ENCODE data around the gene MIA. TPM values are rescaled to one million over a fixed set of nuclear protein-coding genes. Genes with fewer than 3 reads are reported as not detected.

The MIA gene
- total and polyA plus RNA-seq, 9 of the 15 experiments (the other 6 are each of a cell fraction or from before 2014, with no cell fraction given) = 0.21 TPM; not detected in 8

DNA sequence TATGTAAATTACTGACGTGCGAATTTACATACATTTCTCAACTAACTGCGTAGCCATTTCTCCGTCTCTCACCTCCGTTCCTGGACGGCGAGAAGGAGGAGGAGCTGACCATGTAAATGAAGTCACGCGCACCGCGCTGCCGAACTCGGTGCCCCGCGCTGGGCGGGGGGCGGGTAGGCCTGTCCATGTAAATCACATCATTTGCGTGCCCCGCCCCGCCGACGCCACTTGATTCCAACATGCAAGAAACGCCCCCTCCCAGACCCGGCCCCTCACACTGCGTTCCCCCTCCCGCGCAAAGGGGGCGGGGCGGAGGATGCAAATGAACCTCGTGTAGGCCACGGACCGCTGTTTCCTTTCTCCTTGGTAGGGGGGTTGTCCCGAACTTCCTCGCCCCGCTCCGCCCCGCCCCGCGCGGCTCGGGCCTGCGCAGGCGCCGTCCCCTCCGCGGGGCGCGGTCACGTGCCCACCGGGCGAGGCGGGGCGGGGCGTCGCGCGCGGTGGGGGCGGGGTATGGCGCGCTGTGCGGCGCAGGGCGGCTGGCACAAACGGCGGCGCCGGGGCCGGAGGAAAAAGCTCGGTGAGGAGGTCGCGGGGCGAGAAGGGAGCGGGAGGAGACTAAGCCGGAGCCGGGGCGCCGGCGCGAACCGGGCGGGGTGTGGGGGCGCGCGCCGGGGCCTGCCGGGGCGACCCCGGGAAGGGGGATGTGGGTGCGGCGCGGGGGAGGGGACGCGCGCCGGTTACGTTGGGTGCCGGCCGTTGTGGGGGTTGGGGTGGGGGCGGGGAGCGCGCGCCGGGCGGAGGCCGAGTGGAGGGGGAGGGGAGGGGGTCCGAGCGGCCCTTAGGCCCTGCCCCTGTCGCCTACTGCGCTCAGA is 23.6 kb downstream of the MIA start, which contains the start of gene EGLN2 (continued):
- TF ChIP-seq RBM22 (IDR thresholded peaks at IDR 0.05; ENCODE audit: low read depth, low read length, poor library complexity, severe bottlenecking) = no peak
- no peak for TF ChIP-seq ZNF232 (CRISPR knock-in tag; IDR thresholded peaks at IDR 0.05)
- TF ChIP-seq SRSF3 (IDR thresholded peaks at IDR 0.05; ENCODE audit: insufficient read depth, low read length) = no peak
- no peak for TF ChIP-seq EP400 (IDR thresholded peaks at IDR 0.05)
- TF ChIP-seq FOSL1 (tag; conservative IDR thresholded peaks at IDR 0.05) = no peak
- no peak for TF ChIP-seq PURB (CRISPR knock-in tag; IDR thresholded peaks at IDR 0.05; ENCODE audit: low read depth)
- TF ChIP-seq, protein P1, sequence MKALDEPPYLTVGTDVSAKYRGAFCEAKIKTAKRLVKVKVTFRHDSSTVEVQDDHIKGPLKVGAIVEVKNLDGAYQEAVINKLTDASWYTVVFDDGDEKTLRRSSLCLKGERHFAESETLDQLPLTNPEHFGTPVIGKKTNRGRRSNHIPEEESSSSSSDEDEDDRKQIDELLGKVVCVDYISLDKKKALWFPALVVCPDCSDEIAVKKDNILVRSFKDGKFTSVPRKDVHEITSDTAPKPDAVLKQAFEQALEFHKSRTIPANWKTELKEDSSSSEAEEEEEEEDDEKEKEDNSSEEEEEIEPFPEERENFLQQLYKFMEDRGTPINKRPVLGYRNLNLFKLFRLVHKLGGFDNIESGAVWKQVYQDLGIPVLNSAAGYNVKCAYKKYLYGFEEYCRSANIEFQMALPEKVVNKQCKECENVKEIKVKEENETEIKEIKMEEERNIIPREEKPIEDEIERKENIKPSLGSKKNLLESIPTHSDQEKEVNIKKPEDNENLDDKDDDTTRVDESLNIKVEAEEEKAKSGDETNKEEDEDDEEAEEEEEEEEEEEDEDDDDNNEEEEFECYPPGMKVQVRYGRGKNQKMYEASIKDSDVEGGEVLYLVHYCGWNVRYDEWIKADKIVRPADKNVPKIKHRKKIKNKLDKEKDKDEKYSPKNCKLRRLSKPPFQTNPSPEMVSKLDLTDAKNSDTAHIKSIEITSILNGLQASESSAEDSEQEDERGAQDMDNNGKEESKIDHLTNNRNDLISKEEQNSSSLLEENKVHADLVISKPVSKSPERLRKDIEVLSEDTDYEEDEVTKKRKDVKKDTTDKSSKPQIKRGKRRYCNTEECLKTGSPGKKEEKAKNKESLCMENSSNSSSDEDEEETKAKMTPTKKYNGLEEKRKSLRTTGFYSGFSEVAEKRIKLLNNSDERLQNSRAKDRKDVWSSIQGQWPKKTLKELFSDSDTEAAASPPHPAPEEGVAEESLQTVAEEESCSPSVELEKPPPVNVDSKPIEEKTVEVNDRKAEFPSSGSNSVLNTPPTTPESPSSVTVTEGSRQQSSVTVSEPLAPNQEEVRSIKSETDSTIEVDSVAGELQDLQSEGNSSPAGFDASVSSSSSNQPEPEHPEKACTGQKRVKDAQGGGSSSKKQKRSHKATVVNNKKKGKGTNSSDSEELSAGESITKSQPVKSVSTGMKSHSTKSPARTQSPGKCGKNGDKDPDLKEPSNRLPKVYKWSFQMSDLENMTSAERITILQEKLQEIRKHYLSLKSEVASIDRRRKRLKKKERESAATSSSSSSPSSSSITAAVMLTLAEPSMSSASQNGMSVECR (CRISPR knock-in tag; IDR thresholded peaks at IDR 0.05) = peak; percentile 46; the same call in 1 of the 2 replicates
- TF ChIP-seq, protein P2, sequence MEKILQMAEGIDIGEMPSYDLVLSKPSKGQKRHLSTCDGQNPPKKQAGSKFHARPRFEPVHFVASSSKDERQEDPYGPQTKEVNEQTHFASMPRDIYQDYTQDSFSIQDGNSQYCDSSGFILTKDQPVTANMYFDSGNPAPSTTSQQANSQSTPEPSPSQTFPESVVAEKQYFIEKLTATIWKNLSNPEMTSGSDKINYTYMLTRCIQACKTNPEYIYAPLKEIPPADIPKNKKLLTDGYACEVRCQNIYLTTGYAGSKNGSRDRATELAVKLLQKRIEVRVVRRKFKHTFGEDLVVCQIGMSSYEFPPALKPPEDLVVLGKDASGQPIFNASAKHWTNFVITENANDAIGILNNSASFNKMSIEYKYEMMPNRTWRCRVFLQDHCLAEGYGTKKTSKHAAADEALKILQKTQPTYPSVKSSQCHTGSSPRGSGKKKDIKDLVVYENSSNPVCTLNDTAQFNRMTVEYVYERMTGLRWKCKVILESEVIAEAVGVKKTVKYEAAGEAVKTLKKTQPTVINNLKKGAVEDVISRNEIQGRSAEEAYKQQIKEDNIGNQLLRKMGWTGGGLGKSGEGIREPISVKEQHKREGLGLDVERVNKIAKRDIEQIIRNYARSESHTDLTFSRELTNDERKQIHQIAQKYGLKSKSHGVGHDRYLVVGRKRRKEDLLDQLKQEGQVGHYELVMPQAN (IDR thresholded peaks at IDR 0.05; ENCODE audit: borderline replicate concordance) = no peak
- no peak for TF ChIP-seq ZNF77 (CRISPR knock-in tag; IDR thresholded peaks at IDR 0.05)
- no peak for TF ChIP-seq DIDO1 (tag; IDR thresholded peaks at IDR 0.05; ENCODE audit: low read depth)
- no peak for TF ChIP-seq HEY1 (CRISPR knock-in tag; IDR thresholded peaks at IDR 0.05; ENCODE audit: borderline replicate concordance)
- TF ChIP-seq, protein P3, sequence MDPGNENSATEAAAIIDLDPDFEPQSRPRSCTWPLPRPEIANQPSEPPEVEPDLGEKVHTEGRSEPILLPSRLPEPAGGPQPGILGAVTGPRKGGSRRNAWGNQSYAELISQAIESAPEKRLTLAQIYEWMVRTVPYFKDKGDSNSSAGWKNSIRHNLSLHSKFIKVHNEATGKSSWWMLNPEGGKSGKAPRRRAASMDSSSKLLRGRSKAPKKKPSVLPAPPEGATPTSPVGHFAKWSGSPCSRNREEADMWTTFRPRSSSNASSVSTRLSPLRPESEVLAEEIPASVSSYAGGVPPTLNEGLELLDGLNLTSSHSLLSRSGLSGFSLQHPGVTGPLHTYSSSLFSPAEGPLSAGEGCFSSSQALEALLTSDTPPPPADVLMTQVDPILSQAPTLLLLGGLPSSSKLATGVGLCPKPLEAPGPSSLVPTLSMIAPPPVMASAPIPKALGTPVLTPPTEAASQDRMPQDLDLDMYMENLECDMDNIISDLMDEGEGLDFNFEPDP (CRISPR knock-in tag; IDR thresholded peaks at IDR 0.05) = no peak
- TF ChIP-seq, protein P4, sequence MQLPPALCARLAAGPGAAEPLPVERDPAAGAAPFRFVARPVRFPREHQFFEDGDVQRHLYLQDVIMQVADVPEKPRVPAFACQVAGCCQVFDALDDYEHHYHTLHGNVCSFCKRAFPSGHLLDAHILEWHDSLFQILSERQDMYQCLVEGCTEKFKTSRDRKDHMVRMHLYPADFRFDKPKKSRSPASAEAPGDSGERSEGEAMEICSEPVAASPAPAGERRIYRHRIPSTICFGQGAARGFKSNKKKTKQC (CRISPR knock-in tag; IDR thresholded peaks at IDR 0.05) = no peak
- no peak for TF ChIP-seq ZNF384 (IDR thresholded peaks at IDR 0.05; ENCODE audit: low read depth, low read length)
- TF ChIP-seq ZC3H11A (IDR thresholded peaks at IDR 0.05; ENCODE audit: low read depth, low read length) = no peak
- TF ChIP-seq ZBTB8A (IDR thresholded peaks at IDR 0.05; ENCODE audit: partially characterized antibody) = no peak
- no peak for TF ChIP-seq DDX20 (tag; IDR thresholded peaks at IDR 0.05; ENCODE audit: low read depth)
- TF ChIP-seq NUFIP1 (IDR thresholded peaks at IDR 0.05; ENCODE audit: partially characterized antibody) = no peak
- no peak for TF ChIP-seq SREBF2 (CRISPR knock-in tag; IDR thresholded peaks at IDR 0.05)

Measured in K562 (cell line).